NCI-H128 (cell line): ENCODE results near the gene OSBPL5.
"Not testable (repeated sequence)": the region's sequence is repeated elsewhere in the genome, so short reads cannot be mapped to it uniquely, and the experiment has no call there.

Source experiments
- DNase-seq: peaks from one replicate; lab custom pipeline; 2025; ENCODE audit not compliant: unreplicated experiment; lab: John Stamatoyannopoulos, UW

Gene OSBPL5

DNA sequence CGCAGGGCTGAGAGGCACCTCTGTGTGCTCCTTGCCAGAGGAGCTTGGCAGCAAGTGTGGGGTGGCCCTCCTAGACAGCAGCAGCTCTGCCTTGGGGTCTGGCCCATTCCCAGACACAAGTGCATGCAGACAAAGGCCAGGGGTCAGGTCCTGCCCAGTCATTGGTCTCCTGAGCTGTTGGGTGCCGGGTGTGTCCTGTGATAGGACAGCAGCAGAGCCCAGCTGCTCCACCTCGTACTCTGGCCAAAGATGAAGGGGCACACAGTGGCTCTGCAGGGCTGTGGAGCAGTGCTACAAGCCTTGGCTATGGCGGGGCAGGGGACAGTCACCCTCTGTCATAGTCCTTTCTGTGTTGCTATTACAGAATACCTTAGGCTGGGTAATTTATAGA is 17.3 kb upstream of the OSBPL5 start:
- no peak for DNase-seq

DNA sequence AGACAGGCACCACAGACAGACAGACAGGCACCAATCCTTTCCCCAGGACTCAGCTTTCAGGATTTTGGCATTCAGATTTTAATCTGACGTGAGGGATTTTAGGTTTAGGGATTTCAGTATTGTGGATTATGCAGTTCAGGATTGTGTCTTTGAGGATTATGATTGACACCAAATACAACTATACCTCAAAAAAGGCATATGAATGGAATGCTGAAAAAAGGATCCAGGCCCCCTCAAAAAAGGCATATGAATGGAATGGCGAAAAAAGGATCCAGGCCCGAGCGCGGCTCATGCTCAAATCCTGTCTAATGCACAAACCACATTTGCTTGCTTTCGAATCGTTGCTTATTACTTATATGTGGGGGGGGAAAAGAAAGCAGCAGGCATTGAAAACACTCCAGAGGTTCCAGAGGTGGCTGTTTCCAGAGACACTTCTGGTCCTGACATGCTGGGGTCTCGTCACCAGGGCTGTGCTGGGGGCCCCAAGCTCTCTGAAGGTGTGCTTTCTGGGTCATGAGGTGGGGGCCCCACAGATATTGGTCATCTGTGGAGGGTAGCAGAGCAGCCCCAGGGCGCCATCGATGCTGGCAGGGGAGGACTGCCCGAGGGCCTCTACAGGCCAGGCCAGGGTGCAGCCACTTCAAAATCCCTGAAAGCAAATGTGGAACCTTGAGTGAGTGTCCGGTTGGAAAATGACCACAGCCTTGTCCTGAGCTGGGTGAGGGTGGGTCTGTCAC is 16.8 kb upstream of the OSBPL5 start:
- no peak for DNase-seq

DNA sequence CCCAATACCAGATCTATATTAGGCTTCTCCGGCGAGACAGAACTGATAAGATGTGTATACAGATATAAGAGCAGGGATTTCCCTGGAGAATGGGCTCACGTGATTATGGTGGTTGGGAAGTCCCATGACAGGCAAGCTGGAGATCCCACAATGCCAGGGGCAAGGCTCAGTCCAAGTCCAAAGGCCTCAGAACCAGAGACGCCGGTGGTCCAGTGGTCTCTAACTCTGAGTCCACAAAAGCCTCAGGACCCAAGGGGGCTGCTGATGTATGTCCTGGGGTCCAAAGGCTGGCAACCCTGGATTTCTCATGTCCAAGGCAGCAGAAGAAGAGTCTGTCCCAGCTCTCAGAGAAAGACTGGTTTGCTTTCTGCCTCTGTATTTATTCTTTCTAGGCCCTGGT is 15.8 kb upstream of the OSBPL5 start:
- no peak for DNase-seq

DNA sequence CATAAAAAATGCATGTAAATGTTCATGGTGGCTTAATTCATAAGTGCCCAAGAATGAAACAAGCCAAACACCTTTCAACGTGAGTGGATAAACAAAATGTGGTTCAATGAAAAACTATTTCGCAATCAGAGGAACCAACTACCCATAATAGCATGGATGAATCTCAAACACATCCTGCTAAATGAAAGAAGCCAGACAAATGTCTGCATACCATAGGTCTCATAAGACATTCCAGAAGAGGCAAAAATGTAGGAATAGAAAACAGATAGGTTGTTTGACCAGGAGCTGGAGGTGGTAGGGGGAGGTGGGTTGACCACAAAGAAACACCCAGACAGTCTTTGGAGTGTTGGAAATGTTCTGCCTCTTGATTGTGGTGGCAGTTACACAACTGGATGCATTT is 13.2 kb upstream of the OSBPL5 start:
- no peak for DNase-seq

DNA sequence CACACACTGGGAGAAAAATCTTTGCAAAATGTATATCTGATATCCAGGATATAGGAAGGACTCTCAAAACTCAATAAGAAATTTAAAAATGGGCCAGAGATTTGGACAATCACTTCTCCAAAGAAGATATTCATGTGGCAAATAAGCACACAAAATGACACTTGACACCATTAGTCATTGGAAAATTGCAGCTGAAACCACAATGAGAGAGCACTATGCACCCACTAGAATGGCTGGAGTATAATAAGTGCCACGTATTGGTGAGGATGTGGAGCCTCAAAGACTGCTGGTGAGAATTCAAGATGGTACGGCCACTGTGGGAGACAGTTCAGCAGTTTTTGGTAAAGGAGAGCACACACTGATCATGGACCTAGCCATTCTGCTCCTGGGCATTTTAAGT is 12.8 kb upstream of the OSBPL5 start:
- no peak for DNase-seq

DNA sequence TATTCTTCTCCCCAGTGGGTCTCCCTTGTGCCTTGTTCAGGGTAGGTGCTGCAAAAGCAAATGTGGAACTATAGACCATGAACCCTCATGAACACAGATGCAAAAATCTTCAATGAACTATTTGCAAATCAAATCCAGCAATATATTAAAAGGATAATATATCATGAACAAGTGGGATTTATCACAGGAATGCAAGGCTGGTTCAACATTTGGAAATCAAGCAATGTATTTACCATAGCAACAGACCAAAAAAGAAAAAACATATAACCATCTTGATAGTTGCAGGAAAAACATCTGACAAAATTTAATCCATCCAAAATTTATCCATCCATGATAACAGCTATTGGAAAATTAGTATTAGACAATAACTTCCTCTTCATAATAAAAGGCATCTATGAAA is 11.4 kb upstream of the OSBPL5 start:
- DNase-seq = no peak

DNA sequence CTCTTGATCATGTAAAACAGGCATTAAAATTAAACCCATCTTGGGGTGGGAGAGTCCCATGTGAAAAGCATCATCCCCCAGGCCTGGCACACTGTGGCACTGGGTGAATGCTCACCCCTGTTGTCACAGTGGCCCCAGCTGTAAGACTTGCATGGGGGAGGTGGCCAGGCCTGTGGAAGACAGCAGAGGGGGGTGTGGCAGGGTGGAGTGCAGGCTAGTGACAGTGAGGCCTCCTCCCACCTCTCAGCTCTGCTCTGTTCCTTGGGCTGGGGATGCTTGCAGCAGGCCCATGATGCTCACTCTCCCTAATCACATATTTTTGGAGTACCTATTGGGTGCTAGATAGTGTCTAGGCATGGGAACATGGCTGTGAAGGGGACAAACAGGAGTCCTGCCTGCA is 10.1 kb upstream of the OSBPL5 start:
- DNase-seq = no peak

DNA sequence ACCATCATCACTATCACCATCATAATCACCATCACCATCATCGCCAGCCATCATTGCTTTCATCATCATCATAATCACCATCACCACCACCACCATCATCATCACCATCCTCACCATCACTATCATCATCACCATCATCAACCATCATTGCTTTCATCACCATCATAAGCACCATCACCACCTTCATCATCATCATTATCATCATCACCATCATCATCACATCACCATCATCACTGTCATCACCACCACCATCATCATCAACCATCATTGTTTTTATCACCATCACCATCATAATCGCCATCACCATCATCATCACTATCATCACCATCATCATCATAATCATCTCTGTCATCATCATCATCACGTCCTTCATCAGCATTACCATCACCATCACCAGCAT is 9.3 kb upstream of the OSBPL5 start:
- DNase-seq = no peak

DNA sequence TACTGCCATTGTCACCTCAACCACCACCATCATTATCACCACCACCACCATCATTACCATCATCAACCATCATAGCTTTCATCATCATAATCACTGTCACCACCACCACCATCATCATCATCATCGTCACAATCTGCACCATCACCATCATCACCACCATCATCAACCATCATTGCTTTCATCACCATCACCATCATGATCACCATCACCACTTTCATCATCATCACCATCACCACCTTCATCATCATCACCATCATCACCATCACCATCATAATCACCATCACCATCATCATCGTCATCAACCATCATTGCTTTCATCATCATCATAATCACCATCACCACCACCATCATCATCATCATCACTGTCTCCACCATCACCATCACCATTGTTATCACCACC is 8.7 kb upstream of the OSBPL5 start:
- no peak for DNase-seq

DNA sequence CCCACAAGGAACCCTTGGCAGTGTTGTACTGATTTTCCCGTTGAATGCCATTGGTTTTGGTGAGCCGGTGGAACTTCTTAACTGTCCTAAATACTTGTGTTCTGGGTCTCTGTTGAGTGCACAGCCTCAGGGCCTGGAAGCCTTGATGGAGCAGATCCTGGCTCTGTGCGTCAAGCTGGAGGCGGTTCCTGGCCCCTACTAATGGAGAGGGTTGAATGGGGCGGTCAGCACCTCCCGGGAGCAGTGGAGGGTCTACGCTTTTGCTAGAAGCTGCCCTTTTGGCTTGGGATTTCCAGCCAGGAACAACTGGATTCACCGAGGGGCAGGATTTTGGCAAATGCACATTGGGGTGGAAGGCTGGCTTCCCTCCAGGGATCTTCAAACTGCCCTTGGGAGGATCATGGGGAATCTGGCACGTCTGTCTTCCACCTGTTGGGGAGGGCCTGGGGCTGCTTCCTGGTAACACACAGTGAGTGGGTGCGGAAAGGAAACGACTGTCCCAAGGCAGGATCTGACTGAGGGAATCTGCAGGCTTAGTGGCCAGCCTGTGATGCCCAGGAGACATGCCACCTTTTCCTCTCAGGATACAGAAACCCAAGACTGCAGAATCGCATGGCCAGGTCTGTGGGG is 6.9 kb upstream of the OSBPL5 start:
- DNase-seq = no peak

DNA sequence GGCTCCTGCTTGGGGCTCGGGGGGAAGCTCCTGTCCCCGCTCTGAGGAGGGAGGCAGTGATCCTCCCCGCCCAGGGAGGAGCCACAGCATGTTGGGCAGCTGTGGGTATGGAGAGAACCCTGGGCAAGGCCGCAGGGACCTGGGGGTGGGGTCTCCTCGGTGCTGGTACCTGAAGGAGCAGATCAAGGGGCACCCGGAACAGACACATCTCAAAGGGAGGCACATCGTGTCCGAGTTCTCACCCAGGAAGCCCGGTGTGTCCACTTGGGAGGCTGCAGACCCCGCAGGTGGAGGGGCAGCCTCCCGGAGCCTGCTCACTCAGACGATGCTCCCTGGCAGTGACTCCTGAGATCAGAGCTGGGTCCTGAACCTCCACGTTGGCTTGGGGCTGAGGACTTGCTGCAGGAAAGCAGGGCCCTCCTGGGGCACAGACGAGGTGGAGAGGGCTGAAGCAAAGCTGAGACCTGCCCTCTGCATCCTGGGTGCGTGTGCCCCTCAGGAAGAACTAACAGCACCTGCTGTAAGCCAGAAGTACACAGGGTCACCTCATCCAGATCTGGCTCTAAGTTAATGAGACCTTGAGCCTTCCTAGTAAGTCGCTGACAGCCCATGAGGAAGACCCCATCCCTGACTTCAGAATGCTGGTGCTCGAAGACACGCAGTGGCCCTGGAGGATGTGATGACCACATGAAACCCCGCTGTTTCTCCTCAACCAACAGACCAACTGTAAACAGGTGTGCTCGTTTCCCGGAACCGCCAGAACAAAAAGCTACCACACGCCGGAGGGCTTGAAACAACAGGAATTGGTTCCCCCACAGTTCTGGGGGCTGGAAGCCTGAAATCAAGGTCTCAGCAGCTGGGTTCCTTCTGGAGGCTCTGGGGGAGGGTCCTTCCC is 5.9 kb upstream of the OSBPL5 start:
- DNase-seq = no peak

DNA sequence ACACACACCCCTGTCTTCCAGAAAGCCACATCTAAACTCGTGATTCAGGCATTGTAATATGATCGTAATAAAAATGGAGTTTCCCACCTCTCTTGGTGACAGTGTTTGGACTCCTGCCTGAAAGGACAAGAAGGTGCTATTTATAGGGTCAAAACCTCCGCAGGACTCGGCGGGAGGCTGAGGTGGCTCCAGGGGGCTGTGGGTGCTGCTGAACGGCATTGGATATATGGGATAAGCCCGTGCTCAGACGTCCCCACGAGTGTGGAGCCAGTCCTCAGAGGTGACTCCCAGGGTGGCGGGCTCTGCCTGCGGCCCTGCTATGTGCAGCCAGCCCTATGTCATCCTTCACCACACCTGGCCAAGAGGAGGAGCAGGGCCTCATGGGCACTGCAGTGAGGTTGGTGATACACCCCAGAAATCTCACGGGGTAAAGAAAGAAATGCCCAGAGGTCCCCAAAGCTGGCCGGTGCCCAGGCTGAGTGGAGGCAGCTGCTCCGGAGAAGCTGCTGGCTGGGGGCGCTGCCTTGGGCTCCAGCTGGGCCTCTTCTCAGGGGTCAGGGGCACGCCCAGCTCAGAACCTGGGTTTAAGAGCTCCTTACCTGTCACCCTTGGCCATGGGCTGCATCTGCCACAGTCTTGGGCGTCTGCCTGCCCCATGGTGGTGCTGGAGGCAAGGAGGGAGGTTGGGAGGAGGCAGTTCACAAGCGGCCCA is 5.1 kb upstream of the OSBPL5 start:
- no peak for DNase-seq

DNA sequence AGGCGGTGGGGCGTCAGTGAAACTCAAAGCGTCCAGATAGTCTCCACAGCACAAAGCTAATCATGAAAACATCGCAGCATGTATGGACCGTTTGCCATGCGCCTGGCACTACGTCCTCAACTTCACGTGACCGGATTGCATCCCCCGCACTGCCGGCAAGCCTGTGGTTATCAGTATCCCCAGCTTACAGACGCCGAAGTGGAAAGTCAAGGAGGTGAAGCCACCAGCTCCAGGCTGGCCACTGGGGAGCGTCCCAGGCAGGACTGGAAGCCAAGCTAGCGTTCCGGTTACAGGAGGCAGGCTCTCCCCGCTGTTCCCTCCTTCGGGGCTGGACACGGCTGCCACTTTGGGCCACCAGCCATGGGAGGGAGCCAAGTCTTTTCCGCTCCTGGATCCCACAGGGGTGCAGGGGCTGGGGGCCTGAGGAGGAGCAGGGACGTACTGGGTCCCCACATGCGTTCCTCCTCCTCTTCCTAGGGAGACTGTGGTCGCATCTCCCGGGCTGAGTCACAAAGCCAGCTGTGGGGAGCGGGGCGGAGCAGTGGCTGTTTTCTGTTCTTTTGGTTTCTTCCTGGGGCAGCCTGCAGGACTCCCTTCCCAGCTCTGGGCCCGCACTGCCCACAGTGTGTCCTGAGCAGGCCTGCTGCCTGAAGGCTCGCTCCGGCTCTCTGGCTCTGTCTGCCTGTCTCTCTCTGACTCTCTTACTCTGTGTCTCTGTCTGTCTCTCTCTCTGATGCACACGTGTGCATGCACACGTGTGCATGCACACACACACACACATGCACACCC is 4.3 kb upstream of the OSBPL5 start:
- no peak for DNase-seq

DNA sequence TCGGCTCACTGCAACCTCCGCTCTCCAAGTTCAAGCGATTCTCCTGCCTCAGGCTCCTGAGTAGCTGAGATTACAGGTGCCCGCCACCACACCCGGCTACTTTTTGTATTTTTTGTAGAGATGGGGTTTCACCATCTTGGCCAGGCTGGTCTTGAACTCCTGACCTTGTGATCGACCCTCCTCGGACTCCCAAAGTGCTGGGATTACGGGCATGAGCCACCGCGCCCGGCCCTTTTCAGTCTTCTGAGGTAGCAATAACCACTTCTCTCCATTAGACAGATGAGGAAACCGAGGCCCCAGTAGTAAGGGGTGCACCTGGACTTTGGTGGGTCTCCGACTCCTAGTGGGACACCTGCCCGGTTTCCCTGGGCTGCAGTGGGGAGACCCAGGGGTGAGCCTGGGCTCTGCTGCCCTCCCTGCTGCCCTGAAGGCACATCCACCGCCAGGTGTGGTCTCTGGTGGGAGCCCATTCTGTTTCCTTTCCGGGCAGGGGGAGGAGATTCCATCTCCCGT is 3.7 kb upstream of the OSBPL5 start:
- DNase-seq = not testable (repeated sequence)

DNA sequence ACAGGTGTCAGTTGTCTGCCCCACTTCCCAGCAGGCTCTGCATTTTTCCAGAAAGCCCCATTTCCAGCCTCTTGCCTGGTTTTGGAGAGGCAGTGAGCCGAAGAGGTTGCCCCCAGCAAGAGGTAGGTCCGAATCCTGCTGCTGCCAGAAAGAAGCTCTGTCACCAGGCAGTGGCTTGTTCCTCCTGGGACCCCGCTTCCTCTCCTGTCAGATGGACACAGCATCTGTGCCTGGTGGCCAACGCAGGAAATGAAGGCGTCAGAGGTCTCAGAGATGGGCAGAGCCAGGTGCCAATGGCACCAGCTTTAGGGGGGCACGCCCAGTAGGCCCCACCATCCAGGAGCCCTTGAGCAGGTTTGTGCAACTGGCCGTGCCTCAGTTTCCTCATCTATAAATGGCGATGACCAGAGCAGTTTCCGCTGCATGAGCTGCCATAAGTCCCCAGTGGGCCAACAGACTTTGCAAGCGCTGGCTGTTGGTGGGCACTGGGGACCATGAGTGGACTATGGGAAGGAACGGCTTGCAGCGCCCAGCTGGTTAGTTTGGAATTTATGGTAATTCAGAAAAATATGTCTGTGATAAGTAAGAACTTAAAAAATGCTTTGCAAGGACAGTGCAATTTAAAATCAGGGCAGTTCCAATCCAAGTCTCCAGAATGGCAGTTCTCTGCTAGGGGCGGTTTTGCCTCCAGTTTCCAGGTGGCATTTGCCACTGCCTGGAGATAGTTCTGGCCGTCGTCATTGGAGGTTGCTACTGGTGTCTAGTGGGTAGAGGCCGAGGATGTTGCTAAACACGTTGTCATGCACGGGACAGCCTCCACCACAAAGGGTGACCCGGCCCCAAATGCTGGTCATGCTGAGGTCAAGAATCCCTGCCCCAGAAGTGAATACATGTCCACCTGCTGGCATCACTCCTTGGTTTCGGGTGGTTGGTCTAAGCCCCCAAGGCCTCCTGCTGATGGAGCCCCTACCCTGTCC is 2.3 kb upstream of the OSBPL5 start:
- no peak for DNase-seq

DNA sequence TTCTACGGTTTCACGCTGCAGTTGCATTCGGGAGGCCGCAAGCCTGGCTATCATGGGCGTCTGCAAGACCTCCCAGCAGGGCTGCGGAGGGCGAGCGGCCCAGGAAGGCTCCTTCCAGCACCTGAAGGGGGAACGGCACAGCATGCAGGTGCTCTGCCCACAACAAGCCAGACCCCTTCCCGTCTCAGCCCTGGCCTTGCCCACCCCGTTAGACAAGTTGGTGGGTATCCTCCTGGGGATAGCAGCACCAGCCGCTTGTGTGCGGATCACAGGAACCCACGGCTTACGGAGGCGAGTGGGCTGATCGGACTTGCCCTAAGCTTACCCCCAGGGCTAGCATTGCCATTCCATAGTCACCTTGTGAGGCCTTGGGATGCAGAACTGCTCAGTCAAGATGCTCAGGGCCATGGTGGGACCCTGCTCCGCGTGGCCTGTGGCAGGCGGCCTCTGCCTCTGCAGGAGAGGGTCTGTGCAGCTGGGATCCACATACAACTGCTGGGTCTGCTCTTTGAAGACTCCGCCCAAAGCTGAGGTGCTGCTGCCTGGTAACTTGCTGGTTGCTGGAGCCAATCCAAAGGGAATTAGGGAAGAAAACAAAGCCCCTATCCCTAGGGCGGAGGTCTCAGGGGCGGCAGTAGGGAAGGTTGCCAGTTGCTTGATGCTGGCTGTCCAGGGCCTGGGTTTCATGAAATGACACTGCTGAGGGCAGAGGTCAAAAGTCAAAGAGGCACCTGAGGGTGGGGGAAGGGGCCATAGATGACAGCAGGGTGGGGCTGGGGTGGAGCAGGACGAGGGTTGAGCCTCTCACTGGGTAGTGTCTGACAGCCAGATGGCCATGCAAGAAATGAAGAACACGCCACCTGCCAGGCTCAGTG is 1.4 kb upstream of the OSBPL5 start:
- DNase-seq = no peak

DNA sequence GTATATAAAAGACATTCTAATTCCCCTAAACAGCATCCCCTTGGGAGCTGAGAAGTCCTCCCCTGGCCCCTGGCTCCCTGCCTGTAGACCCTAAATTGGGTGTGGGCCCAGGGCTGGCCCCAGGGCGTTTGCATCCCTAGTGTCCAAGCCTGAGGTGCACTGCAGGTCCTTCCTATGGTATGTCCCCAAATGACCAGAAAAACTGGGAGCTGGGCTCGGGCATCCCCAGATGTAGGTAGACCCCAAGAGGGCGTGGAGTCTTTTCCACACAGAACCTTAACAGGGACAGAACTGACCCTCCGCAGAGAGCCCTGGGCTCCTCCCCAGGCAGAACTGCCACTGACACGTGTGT is 782 bp upstream of the OSBPL5 start:
- no peak for DNase-seq

DNA sequence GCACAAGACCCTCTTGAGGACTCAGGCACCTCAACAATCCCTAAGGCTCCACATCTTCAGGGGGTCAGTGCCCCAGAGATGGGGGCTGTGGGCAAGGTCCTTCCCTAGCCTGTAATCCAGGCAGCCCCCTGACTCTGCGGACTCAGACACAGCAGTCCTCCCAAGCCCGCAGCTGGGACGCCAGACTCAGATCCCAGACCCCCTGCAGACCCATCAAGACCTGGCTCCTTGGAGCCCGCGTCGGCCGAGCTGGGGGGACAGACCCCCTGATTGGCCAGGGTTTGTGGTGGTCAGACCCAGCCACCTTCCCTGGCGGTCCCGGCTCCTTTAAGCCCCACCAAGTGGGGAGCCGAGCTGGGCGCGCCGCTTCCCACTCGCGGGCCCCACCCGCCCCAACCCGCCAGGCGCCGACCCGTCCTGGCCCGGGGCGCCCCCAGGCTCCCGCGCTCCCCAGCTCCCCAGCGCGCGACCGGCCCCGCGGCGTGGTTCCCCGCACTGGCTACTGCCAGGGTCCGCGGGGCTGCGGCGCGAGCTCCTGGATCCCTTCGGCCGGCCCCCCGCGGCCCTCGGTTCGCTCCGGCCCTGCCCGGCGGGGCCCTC is 458 bp downstream of the OSBPL5 start:
- DNase-seq = no peak
